Kidney glomerular epithelial cell (primary cell): ENCODE results near the gene AMELX.
A peak's percentile ranks its signal among the peaks of the same experiment; 100 is the strongest.

Source experiments
- DNase-seq: peaks from one replicate; lab custom pipeline; 2025; lab: John Stamatoyannopoulos, UW

AMELX gene

GRCh38 chrX:11309220-11309619 is 16.0 kb downstream of the AMELX start:
- no peak for DNase-seq

- DNase-seq: no peak
Observed at GRCh38 chrX:11311706-11312105, 18.5 kb downstream of the AMELX start.

- no peak for DNase-seq
Observed at GRCh38 chrX:11319806-11320520, 26.8 kb downstream of the AMELX start.

- DNase-seq: no peak
Observed at GRCh38 chrX:11321986-11322385, 28.8 kb downstream of the AMELX start.

GRCh38 chrX:11328134-11328533 is 34.9 kb downstream of the AMELX start:
- DNase-seq: no peak

- DNase-seq: no peak
Observed at GRCh38 chrX:11329021-11329420, 35.8 kb downstream of the AMELX start.

GRCh38 chrX:11331788-11332187 is 38.6 kb downstream of the AMELX start:
- no peak for DNase-seq

- DNase-seq: no peak
Observed at GRCh38 chrX:11334165-11334564, 41.0 kb downstream of the AMELX start.

GRCh38 chrX:11336201-11336600 is 43.0 kb downstream of the AMELX start:
- no peak for DNase-seq

- DNase-seq: no peak
Observed at GRCh38 chrX:11337292-11338009, 44.2 kb downstream of the AMELX start.

- DNase-seq: peak; percentile 73
Observed at GRCh38 chrX:11341274-11342201, 48.3 kb downstream of the AMELX start.

- DNase-seq: no peak
Observed at GRCh38 chrX:11342673-11343072, 49.5 kb downstream of the AMELX start.

GRCh38 chrX:11346121-11346682 is 53.0 kb downstream of the AMELX start:
- no peak for DNase-seq

GRCh38 chrX:11347300-11347699 is 54.1 kb downstream of the AMELX start:
- no peak for DNase-seq

GRCh38 chrX:11349020-11349419 is 55.8 kb downstream of the AMELX start:
- DNase-seq: no peak

GRCh38 chrX:11349661-11350337 is 56.6 kb downstream of the AMELX start:
- no peak for DNase-seq
